ENCODE results near the gene WARS2.

Gene WARS2

DNA sequence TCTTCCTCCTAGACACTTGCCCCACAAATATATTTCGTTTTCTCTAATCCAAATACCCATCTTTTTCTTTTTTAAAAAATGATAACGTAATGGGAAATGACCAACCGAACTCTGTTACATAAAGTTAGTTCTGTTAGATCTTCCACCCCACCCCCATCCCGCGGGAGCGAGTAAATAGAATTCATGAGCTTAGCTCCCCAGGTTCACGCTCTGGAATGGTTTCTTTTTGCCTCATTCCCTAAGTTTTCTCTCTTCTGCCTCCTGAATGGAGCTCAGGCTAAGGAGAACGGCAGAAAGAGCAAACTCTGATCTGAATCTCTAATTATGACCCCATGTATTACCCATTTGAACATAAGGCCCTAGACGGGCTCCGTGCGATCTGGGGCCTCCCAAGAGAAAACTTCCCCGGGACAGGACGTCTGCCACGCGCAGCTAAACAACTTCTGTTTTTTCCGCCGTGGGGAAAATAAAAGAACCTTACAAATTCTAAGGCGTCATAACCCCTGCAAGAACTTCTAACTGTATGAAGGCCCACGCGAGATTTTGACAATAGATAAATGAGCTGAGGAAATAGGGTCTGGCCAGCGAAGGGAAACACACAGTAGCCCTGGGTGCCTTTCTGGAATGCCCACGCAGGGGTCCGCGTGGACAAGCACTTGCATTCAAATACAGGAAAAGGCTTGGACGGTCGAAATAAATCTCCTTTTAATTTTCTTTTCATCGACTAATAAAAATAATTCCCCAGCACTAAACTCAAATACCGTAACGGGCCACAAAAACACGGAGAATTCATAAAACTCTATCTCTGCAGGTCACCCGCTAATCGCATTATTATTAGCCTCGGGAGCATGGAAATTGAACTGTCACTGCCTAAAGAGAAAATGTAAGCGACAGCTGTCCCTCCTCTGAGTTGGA, 154.6 kb downstream of the WARS2 start:
- in situ Hi-C loops (cut with MboI; ENCODE audit: low sequenced_read_pairs) = no loop called here

- in situ Hi-C loops (cut with MboI; ENCODE audit: low sequenced_read_pairs) = no loop called here
Observed at GRCh38 chr1:118984722-118985639, 155.5 kb downstream of the WARS2 start.

- in situ Hi-C loops (cut with MboI; ENCODE audit: low sequenced_read_pairs) = no loop called here
Observed at GRCh38 chr1:118984086-118984721, 156.2 kb downstream of the WARS2 start.

DNA sequence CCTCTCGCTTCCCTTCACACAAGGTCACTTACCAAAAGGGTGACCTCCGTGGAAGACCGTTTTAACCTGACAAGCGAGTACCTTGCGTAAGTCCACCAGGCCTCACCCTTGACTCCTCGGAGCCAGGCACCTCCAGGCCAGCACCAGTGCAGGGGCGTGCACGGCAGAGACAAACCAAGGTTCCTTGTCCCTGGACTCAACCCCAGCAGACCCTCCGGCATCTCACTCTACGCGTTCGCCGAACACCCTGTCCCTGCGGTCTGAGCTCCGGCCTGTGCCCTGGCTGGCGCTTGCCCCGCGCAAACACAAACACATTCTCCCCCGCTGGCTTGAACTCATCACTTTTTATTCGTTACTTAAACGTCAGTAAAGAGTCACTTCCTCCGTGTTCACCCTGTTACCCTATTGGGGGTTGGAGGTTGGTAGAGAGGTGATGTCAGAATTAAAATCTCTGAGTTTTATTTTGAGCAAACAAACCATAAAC, 156.9 kb downstream of the WARS2 start:
- in situ Hi-C loops (cut with MboI; ENCODE audit: low sequenced_read_pairs) = no loop called here

DNA sequence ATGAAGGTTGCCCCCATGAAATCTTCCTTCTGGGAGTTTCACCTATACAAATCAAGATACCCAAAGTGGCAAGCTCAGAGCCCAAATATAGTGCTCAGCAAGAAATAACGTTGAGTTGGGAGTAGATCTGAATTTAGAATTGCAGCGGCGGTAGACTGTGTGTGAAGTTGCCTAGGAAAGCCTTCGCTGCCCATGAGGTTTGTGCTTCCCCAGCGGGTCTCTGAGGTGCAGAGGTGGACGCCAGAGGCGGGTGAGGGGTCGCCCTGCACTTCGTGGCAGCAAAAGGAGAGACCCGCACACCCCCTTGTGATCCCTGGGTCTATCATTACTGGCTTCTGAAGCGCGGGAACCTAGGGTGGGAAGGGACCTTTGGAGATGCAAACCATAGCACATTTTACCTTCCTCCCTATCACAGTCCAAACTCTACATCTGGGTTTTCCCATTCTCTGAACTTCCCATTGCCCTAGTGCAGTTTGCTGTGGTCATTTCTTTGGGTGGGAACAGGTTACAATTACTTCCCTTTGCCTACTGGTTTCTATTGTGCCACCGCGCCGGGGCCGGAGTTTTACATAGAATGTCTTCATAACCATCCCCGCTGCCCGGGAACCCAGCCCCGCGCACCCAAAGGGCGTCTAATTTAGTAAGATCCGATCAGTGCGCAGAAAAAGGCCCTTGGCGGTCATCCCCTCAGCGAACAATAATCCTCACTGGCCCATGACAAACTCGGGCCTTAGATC, 157.5 kb downstream of the WARS2 start:
- in situ Hi-C loops (cut with MboI; ENCODE audit: low sequenced_read_pairs) = no loop called here

DNA sequence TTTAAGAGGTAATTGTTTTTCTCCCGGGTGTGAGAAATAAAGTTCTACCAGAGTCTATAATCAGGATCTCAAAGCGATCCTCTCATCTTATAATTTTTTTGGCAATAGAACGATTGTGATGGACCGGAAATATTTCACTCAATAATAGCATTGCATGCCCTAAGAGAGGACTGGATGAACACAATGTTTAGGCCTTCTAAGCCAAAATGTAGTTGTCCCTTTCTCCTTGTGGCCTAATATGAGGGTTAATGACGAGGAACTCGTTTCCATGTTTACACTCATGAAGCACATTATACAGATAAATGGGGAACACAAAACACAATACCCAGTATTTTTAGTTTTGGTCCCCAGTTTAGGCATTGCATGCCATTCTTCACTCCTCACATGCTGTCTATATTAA, 158.2 kb downstream of the WARS2 start:
- in situ Hi-C loops (cut with MboI; ENCODE audit: low sequenced_read_pairs) = no loop called here

- in situ Hi-C loops (cut with MboI; ENCODE audit: low sequenced_read_pairs) = no loop called here
Observed at GRCh38 chr1:118981436-118981835, 159.0 kb downstream of the WARS2 start.
